PC-9 (cell line): ENCODE measurements around the gene NFIX. TPM values are rescaled to one million over a fixed set of nuclear protein-coding genes. Genes with fewer than 3 reads are reported as not detected.

ENCODE experiments used
- BruUV-seq: library from RNA; stranded (reverse); fragments of 400-500 nt; replicated peaks from 2 replicates; lab custom pipeline; 2021; lab: Mats Ljungman, UMichigan
- CTCF ChIA-PET: fragments of 300-600 bp; sonication (Branson Sonifier 250); formaldehyde crosslinking; loops from one replicate; lab custom pipeline; 2022; ENCODE audit warnings: antibody characterized with exemption; lab: Charles Lee
- POLR2A ChIA-PET: fragments of 300-600 bp; sonication (Branson Sonifier 250); formaldehyde crosslinking; loops from one replicate; lab custom pipeline; 2022; ENCODE audit warnings: antibody characterized with exemption; ENCODE audit not compliant: unreplicated experiment; lab: Charles Lee
- DNase-seq, 2 experiments: peaks; one replicate each; pipeline versions ENCODE4 v3.0.0 to v3.0.0-alpha.2; 2015 to 2022; ENCODE audit warnings: mixed read lengths in 1 of 2
- H2AFZ ChIP-seq: fragments of 200-600 bp; sonication (generic); 2 replicates; pipeline ENCODE4 v1.8.1; 2017; ENCODE audit warnings: antibody characterized with exemption
- H3F3A ChIP-seq: fragments of 200-600 bp; sonication (generic); 2 replicates; pipeline ENCODE4 v1.8.1; 2017; ENCODE audit warnings: antibody characterized with exemption, mild to moderate bottlenecking, low read depth; ENCODE audit not compliant: insufficient read depth
- H3K27ac ChIP-seq: fragments of 200-600 bp; sonication (generic); 2 replicates; pipeline ENCODE4 v1.6.1; 2016; ENCODE audit warnings: mixed run types
- H3K27me3 ChIP-seq: fragments of 200-600 bp; sonication (generic); 2 replicates; pipeline ENCODE4 v1.6.1; 2016; ENCODE audit warnings: low read depth, mixed run types; ENCODE audit not compliant: insufficient read depth
- H3K36me3 ChIP-seq: fragments of 200-600 bp; sonication (generic); 2 replicates; pipeline ENCODE4 v1.6.1; 2016; ENCODE audit warnings: low read depth, mixed run types
- H3K4me1 ChIP-seq: fragments of 200-600 bp; sonication (generic); replicated peaks from 2 replicates; pipeline ENCODE4 v1.6.1; 2016; ENCODE audit warnings: mixed run types; ENCODE audit not compliant: insufficient read depth
- H3K4me2 ChIP-seq: fragments of 200-600 bp; sonication (generic); 2 replicates; pipeline ENCODE4 v1.6.1; 2017; ENCODE audit warnings: mixed run types
- H3K4me3 ChIP-seq: fragments of 200-600 bp; sonication (generic); 2 replicates; pipeline ENCODE4 v1.6.1; 2016; ENCODE audit warnings: mixed run types
- H3K79me2 ChIP-seq: fragments of 200-600 bp; sonication (generic); 2 replicates; pipeline ENCODE4 v1.6.1; 2017; ENCODE audit warnings: low read depth, mixed run types
- H3K9me2 ChIP-seq: fragments of 200-600 bp; sonication (generic); 2 replicates; pipeline ENCODE4 v1.8.1; 2017; ENCODE audit warnings: mild to moderate bottlenecking; ENCODE audit not compliant: insufficient read depth
- H3K9me3 ChIP-seq: fragments of 200-600 bp; sonication (generic); 2 replicates; pipeline ENCODE4 v1.8.1; 2016; ENCODE audit warnings: low read depth; ENCODE audit not compliant: insufficient read depth
- H4K20me1 ChIP-seq: fragments of 200-600 bp; sonication (generic); 2 replicates; pipeline ENCODE4 v1.8.1; 2017; ENCODE audit not compliant: insufficient read depth
- EZH2 ChIP-seq: fragments of 200-600 bp; sonication (generic); IDR thresholded peaks from 2 replicates; pipeline ENCODE4 v1.8.0; 2017; ENCODE audit warnings: antibody characterized with exemption, low read depth
- intact Hi-C: fragments of 100-400 bp; cut with micrococcal nuclease; formaldehyde crosslinking; loops from one replicate; pipeline ENCODE4 v1.10.0; 2022; ENCODE audit not compliant: unreplicated experiment
- total RNA-seq: library from RNA; stranded (reverse); gene quantifications from 2 replicates; pipeline ENCODE4 v1.2.3, GENCODE V29; 2021
- TF ChIP-seq, protein P1 (sequence below): fragments of 200-600 bp; sonication (generic); conservative IDR thresholded peaks from 2 replicates; pipeline ENCODE4 v1.6.1; 2017; ENCODE audit warnings: mixed run types, antibody characterized with exemption, mild to moderate bottlenecking, moderate library complexity

The NFIX gene
- total RNA-seq, 1 experiment from 2014 or later = 24.2 TPM

DNA sequence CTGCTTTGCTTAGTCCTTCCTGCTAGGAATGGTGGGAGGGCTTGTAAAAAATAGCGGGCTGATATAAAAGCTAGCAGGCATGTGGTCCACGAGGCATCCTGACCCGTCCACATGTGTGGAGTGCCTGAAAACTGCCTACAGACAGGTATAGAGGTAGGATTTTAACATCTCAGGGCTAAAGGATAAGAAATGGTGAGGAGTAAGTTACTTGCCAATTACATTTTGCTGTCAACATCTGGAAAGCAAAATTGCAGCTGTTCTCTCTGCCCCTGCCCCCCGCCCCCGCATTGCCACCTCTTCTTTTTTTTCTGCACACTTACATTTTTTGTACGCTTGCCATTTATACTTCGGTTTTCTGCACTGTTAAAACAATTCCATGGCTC lies 21.0 kb downstream of the NFIX start:
- H3K9me2 ChIP-seq = no peaks in the 10 kb centered on the region
- ChIA-PET POLR2A (no interaction called here), CTCF (no interaction called here)
- no peaks in the 10 kb centered on the region for H3K9me3 ChIP-seq
- no peak overlapping the region for H3K27ac ChIP-seq
- H3K4me1 ChIP-seq = peaks cover 13% of the 10 kb centered on the region
- H2AFZ ChIP-seq = no peak overlapping the region
- intact Hi-C loops = no loop called here
- TF ChIP-seq, protein P1, sequence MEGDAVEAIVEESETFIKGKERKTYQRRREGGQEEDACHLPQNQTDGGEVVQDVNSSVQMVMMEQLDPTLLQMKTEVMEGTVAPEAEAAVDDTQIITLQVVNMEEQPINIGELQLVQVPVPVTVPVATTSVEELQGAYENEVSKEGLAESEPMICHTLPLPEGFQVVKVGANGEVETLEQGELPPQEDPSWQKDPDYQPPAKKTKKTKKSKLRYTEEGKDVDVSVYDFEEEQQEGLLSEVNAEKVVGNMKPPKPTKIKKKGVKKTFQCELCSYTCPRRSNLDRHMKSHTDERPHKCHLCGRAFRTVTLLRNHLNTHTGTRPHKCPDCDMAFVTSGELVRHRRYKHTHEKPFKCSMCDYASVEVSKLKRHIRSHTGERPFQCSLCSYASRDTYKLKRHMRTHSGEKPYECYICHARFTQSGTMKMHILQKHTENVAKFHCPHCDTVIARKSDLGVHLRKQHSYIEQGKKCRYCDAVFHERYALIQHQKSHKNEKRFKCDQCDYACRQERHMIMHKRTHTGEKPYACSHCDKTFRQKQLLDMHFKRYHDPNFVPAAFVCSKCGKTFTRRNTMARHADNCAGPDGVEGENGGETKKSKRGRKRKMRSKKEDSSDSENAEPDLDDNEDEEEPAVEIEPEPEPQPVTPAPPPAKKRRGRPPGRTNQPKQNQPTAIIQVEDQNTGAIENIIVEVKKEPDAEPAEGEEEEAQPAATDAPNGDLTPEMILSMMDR = no peak
- no peak for TF ChIP-seq EZH2
- H3K36me3 ChIP-seq = no peaks in the 10 kb centered on the region
- peaks cover 7% of the 10 kb centered on the region; the same call in 1 of the 2 replicates for H3K27me3 ChIP-seq
- H3F3A ChIP-seq = no peaks in the 10 kb centered on the region
- no peak for DNase-seq
- H4K20me1 ChIP-seq = no peaks in the 10 kb centered on the region
- no TSS peak for BruUV-seq
- no peaks in the 10 kb centered on the region for H3K79me2 ChIP-seq
- no peak overlapping the region for H3K4me2 ChIP-seq
- H3K4me3 ChIP-seq = no peak overlapping the region

DNA sequence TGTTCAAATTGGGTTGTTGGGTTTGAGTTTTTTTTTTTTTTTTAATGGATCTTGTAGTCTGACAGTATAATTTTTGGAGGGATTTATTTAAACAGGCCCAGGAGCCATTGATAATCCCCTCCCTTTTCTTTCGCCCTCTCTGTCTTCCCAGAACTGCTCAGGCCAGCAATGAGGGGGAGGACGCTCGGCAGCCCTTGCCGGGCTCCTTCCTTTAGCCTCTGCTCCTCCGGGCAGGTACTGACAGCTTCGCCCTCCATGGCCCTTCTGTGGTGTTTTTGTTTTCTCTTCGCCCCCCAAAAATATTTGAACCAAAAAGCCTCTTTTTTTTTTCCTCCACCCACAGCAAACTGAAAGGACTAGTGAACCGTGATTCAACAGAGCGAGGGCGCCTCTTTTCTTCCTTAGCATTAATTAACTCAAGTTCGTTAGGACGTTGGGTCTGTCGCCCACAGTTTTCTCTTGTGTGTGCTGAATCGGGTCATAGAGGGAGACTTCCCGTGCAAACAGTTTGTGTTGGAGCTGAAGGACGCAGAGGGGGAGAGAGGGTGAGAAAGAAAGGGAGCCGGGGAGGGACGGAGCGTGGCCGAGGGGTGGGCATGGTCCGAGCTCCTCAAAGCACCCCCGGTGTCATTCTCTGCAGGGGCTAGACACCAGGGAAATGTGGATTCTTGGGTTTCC lies 21.5 kb downstream of the NFIX start:
- H2AFZ ChIP-seq = no peak overlapping the region
- intact Hi-C loops = no loop called here
- BruUV-seq = no TSS peak

DNA sequence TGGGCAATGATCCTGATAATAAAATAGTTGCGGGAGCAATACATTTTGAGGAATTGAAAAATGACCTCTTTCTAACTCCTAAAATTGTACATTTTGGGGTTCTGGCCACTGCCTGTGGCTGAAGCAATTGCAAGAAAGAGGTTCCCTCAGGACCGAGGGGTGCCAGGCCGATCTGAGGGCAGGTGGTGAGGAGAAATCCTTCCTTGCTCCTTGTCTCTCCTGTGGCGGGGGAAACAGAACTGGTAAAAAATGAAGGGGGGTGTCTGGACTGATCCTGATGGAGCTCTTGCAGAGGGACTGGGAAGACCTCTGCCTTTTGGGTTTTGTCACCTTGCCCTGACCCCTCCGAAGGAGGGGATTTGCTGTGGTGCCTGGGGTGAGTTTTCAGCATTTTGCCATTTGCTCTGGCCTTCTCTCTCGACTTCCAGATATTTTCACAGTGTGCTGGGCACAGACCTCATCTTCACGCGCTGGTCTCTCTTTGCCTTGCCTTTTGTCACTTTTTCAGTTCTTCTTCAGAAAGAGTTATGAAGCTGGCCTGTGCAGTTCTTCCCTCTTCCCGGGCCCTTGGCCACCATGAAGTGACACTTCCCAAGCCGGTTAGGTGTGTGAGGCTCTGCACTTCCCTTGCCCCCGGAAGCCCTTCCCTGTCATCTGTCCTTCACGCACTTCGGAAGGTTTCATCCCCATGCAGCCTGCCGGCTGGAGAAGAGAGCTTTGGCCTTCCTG lies 22.2 kb downstream of the NFIX start:
- Histone ChIP-seq H4K20me1 (no peaks in the 10 kb centered on the region), H3K9me3 (no peaks in the 10 kb centered on the region), H3K4me1 (peaks cover 13% of the 10 kb centered on the region), H3K4me3 (no peak overlapping the region), H2AFZ (no peak overlapping the region), H3K9me2 (no peaks in the 10 kb centered on the region), H3K4me2 (no peak overlapping the region), H3K79me2 (no peaks in the 10 kb centered on the region), H3F3A (no peaks in the 10 kb centered on the region), H3K27ac (no peak overlapping the region), H3K27me3 (peaks cover 13% of the 10 kb centered on the region; the same call in 1 of the 2 replicates), H3K36me3 (no peaks in the 10 kb centered on the region)
- BruUV-seq = no TSS peak
- POLR2A ChIA-PET = no interaction called here
- CTCF ChIA-PET = no interaction called here
- no peak for TF ChIP-seq EZH2
- intact Hi-C loops = no loop called here
- DNase-seq = no peak

More for the DNA sequence above, 21.5 kb downstream of the NFIX start:
- Histone ChIP-seq H4K20me1 (no peaks in the 10 kb centered on the region), H3F3A (no peaks in the 10 kb centered on the region), H3K4me3 (no peak overlapping the region), H3K9me2 (no peaks in the 10 kb centered on the region), H3K36me3 (no peaks in the 10 kb centered on the region), H3K79me2 (no peaks in the 10 kb centered on the region), H3K27ac (no peak overlapping the region), H3K9me3 (no peaks in the 10 kb centered on the region), H3K4me2 (no peak overlapping the region), H3K4me1 (peaks cover 13% of the 10 kb centered on the region), H3K27me3 (peaks cover 9% of the 10 kb centered on the region; the same call in 1 of the 2 replicates)
- ChIA-PET CTCF (interaction anchor here (0.6 kb wide), 1 partner anchor 17 kb away, joined by 5 read pairs; no protein-coding TSS in a partner anchor), POLR2A (no interaction called here)
- no peak for TF ChIP-seq EZH2
- TF ChIP-seq, protein P1 = no peak
- DNase-seq = no peak
